Putamen (tissue), 1 donor: ENCODE data around the gene NECAP2.
"Not testable (repeated sequence)": the region's sequence is repeated elsewhere in the genome, so short reads cannot be mapped to it uniquely, and the experiment has no call there.

Source experiments
- DNase-seq: peaks from one replicate; pipeline ENCODE4 v3.0.0-alpha.2; 2016; ENCODE audit warnings: low spot score

NECAP2 gene

GRCh38 chr1:16458831-16459230 is 18.3 kb downstream of the NECAP2 start:
- no peak for DNase-seq

DNA sequence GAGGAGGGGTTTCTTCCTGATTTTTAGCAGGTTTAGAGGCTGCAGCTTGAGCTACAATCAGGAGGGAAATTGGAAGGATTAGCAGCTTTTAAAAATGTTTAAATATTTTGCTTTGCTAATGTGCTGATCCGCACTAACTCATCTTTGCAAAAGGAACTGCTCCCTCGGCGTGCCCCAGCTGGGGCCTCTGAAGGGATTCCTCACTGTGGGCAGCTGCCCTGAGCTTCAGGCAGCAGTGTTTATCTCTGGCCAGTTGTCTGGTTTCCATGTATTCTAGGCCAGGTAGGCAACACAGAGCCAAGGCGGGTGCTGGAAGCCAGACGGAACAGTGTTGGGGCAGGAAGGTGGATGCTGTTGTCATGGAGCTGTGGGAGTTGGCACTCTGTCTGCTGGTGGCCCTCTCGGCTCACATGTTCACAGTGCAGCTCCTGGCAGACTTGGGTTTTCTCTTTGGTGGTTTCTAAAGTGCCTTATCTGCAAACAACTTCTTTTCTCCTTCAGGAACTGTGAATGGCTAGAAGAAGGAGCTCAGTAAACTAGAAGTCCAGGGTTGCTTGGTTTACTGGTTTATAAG is 18.9 kb downstream of the NECAP2 start:
- DNase-seq: no peak

GRCh38 chr1:16461681-16462080 is 21.2 kb downstream of the NECAP2 start:
- no peak for DNase-seq

DNA sequence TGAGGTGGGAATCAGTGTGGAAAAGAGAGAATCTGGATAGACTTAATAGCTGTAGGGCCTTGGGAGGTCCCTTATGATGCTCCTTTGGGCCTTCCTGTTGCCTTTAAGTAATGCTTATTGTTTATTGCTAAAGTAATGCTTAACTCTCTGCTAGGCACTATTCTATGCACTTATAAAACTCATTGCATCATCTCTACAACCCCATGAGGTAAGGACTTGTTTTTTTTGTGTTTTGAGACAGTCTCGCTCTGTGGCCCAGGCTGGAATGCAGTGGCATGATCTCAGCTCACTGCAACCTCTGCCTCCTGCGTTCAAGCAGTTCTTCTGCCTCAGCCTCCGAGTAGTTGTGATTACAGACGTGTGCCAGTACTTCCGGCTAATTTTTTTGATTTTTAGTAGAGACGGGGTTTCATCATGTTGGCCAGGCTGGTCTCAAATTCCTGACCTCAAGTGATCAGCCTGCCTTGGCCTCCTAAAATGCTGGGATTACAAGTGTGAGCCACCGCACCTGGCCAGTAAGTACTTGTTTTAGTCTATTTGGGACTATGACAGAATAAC is 22.3 kb downstream of the NECAP2 start:
- no peak for DNase-seq

- DNase-seq: no peak
Observed at GRCh38 chr1:16464917-16465625, 24.5 kb downstream of the NECAP2 start.

- DNase-seq: no peak
Observed at GRCh38 chr1:16468558-16468957, 28.0 kb downstream of the NECAP2 start.

DNA sequence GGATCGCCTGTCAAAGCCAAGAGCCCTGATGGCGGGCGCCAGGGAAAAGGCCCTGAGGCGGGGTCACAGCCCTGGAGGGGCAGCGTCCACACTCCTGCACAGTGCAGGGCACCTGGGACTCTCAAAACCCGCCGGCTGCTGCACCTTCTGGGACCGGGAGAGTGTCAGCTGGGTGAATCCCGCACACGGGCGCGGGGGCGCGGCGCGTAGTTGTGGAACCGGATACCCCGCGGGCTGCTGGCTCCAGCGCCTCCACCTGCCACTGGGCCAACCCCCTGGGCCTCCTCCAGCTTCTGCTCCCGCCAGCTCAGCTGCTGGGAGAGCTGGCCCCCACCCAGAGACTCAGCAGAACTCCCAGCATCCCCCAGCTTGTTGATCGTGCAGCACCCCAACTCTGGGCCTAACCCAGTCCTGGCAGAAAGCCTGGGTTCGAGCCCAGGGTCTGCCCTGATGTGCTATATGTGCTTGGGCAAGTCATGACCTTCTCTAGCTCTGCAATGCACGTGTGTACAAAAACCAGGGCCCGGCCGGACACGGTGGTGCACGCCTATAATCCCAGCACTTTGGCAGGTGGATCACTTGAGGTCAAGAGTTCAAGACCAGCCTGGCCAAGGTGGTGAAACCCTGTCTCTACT is 33.8 kb downstream of the NECAP2 start:
- DNase-seq: no peak

- not testable (repeated sequence) for DNase-seq
Observed at GRCh38 chr1:16474891-16475290, 34.4 kb downstream of the NECAP2 start.

DNA sequence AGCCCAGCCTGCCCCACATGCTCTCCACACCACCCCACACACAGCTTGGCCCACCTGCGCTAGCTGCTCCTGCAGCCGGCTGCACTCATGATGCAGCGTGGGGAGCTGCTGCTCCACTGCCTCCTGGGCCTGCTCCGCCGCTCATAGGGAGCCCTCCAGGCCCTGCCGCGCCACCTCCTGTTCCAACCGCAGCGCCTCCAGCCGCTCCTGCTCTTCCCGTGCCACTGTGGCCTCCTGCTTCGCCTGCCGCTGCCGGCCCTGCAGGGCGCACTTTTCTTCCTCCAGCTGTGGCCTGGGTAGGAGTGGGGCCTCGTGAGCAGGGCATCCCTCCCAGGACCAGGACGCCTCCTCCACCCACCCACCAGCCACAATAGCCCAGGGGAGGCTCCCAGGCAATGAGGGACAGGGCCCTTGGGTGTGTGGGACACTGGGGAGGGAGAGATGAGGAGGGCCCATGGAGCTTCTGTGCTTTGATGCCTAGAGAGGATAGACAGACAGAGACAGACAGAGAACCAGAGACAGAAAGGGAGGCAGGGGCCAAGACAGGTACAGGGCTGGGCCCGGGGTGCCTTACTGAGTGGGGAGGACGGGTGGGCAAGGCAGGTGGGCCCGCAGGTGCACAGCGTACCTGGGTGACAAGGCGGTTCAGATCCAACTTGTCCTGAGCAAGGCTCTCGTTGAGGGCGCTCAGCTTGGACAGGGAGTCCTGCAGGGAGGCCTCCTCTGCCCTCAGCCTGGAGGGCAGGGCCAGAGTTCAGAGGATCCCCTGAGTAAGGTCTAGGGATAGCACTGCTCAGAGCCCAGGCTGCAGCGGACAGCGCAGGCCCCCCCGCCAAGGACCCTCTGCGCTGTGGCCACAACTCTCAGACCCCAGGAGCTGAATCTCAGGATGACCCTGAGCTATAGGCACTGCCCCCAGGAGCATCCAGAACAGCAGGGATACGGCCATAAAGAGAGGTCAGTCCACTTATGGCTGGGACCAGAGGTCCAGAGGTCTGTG is 35.5 kb downstream of the NECAP2 start:
- DNase-seq: not testable (repeated sequence)

- no peak for DNase-seq
Observed at GRCh38 chr1:16478091-16478490, 37.6 kb downstream of the NECAP2 start.

DNA sequence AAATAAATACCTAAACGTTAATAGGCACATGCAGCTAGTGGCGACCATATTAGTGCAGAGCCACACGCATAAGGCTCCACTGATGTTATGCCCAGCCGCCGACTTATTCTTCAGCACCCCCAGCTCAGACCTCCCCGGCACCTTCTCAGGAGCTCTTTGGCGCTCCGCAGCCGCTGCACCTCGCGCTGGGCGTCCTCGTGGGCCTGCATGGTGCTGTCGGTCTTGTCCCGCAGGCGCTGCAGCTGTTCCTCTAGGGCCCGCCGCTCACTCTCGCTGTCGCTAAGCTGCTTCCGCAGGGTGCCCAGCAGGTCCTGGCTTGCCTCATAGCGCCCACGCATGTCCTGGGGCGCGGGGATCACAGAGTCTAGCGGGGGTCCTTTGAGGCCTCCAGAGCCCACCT is 42.6 kb downstream of the NECAP2 start:
- not testable (repeated sequence) for DNase-seq

- not testable (repeated sequence) for DNase-seq
Observed at GRCh38 chr1:16483639-16484500, 43.3 kb downstream of the NECAP2 start.

DNA sequence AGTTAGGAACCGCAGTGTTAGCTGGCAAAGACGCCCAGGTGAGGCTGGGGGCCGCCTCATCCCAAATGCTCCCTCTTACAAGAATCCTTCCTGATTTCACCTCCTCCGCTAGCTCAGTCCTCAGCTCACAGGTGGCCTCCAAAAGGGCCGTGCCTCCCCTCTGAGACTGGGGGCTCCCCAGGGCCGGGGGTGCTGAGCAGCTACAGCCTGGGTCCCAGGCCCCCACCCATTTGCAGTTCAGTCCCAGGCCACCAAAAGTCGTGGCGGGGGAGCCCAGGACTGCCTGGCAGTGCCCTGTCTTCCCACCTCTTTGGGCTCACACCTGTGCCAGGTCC is 43.9 kb downstream of the NECAP2 start:
- DNase-seq: no peak

DNA sequence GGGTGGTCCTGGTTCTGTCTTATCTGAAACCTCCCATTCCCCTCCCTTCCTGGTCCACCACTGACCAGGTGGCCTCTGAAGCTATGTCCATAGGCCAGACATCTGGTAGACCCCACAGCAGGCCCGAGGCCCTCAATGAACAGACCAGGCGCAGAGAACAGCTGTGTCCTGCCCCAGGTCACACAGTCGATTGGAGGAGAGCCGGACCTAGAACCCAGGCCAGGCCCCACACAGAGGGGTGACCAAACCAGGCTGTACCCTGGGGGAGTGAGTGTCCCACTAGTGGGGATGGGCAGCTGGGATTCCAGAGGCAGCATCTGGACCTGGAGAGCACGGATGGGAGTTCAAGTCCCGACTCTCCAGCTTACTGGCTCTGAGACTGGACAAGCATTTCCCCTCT is 44.4 kb downstream of the NECAP2 start:
- DNase-seq: no peak

DNA sequence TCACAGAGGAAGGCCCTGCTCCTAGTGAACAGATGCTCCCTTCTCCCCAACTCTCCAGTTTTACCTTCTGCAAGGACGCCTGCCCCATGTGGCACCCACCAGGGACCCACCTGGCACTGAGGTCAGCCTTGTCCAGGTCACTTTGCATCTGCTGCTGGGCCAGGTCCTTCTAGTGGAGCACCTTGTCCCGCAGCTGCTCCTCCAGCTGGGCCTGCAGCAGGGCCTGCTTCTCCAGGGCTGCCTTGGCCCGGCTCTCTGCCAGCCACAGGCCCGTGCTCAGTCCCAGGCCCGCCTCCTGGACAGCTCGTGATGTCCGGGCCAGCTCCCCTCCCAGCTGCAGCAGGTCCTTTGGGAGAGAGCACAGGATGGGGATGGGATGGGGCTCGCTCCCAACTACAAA is 45.8 kb downstream of the NECAP2 start:
- DNase-seq: not testable (repeated sequence)

DNA sequence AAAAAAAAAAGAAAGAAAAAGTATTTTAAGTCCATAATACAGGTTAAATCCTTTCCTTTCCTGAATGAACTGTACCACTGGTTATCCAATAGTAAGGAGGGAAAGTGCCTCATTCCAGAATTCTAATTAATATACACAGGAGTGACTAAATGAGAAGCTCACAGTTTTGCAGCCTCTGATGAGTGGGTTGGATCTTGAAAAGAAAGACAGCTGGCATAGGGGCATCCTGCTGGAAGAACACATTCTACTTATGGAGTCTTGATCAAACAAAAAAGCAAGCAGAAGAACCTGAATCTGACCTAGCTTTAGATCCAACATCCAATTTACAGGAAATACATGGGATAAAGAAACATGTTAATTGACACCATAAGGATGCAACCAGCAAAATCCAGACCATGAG is 46.5 kb downstream of the NECAP2 start:
- DNase-seq: not testable (repeated sequence)

GRCh38 chr1:16489195-16489880 is 48.8 kb downstream of the NECAP2 start:
- not testable (repeated sequence) for DNase-seq

DNA sequence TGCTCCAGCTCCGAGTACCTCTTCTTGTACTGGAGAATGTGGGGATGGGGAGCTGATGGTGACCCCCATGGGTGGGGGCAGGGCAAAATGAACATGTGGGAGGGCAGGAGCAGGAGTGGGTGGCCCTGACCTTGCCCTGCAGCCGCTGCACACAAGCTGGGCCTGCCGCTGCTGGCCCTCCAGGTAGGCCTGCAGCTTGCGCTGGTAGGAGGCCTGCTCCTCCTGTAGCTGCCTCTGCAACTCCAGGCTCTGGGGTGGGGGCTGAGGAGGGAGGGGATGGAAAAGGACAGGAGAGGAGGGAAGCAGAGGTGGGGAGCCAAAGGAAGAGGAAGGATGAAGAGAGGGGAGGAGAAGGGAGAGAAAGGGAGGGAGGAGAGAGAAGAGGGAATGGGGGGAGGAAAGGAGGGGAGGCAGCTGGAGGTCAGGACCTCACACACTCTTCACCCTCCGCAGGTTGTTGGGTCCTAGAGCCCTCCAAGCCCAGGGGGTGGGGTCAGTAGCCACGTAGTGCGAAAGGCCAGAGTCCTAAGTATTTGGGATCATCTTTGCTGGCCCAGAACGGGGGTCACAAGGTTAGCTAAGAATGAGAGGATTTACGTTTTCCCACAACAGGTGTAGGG is 50.6 kb downstream of the NECAP2 start:
- DNase-seq: no peak

DNA sequence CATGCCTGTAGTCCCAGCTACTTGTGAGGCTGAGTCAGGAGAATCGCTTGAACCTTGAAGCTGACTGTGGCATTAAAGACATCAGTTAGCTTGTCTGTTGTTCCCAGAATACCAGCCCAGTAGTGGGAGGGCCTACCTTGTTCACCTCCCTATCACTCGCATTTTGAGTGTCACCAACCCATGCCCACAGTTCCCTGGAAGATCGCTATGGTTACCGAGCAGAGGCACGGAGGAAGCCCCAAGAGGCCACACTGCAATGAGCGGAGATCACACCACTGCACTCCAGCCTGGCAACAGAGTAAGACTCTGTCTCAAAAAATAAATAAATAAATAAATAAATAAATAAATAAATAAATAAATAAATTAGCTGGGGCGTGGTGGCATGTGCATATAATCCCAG is 52.4 kb downstream of the NECAP2 start:
- peak; percentile 76 for DNase-seq

DNA sequence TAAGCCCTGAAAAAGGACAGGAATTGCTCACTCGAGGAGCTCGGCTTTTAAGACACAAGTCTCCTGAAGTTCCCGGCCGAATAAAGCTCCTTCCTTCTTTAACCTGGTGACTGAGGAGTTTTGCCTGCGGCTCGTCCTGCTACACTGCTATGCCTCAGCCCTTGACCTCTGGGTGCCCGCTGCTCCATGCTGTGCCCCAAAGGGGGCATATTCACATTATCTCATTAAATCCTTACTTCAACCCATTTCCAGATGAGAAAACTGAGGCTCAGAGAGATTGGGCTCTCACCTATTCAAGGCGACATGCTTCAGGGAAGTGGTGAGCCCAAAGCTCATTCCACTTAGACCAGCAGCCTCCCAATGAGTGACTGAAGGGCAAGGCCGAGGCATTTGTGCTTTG is 53.2 kb downstream of the NECAP2 start:
- DNase-seq: not testable (repeated sequence)
